HG02571 (cell line): Measurements from ENCODE around the gene GMDS.
A peak's percentile ranks its signal among the peaks of the same experiment; 100 is the strongest.

Experiments
- ATAC-seq: cut with Tn5 transposase; IDR thresholded peaks from one replicate; pipeline ENCODE4 v1.9.1; 2021; ENCODE audit warnings: mild to moderate bottlenecking, moderate library complexity; ENCODE audit not compliant: unreplicated experiment

GMDS gene

GRCh38 chr6:2245103-2245876, at the start of gene GMDS:
GMDS (minus strand) TSS chr6:2245605.
- peak; percentile 90 for ATAC-seq

GRCh38 chr6:2285510-2285909, 40.1 kb upstream of the GMDS start:
- ATAC-seq = no peak

GRCh38 chr6:2275892-2276242, 30.5 kb upstream of the GMDS start:
- no peak for ATAC-seq

- ATAC-seq = no peak
Observed at GRCh38 chr6:2274981-2275891, 29.8 kb upstream of the GMDS start.

- no peak for ATAC-seq
Observed at GRCh38 chr6:2272696-2273095, 27.3 kb upstream of the GMDS start.

- ATAC-seq = no peak
Observed at GRCh38 chr6:2270054-2270453, 24.6 kb upstream of the GMDS start.

GRCh38 chr6:2266841-2267240, 21.4 kb upstream of the GMDS start:
- no peak for ATAC-seq

GRCh38 chr6:2266031-2266795, 20.8 kb upstream of the GMDS start:
- no peak for ATAC-seq

- ATAC-seq = no peak
Observed at GRCh38 chr6:2264932-2265331, 19.5 kb upstream of the GMDS start.

GRCh38 chr6:2263896-2264295, 18.5 kb upstream of the GMDS start:
- ATAC-seq = no peak

GRCh38 chr6:2259574-2259973, 14.2 kb upstream of the GMDS start:
- ATAC-seq = no peak

- ATAC-seq = no peak
Observed at GRCh38 chr6:2259002-2259494, 13.6 kb upstream of the GMDS start.

- ATAC-seq = no peak
Observed at GRCh38 chr6:2258112-2258511, 12.7 kb upstream of the GMDS start.

- no peak for ATAC-seq
Observed at GRCh38 chr6:2257363-2257762, 12.0 kb upstream of the GMDS start.

- ATAC-seq = no peak
Observed at GRCh38 chr6:2254747-2255146, 9.3 kb upstream of the GMDS start.

- no peak for ATAC-seq
Observed at GRCh38 chr6:2249126-2249525, 3.7 kb upstream of the GMDS start.

- ATAC-seq = no peak
Observed at GRCh38 chr6:2247664-2248063, 2.3 kb upstream of the GMDS start.

GRCh38 chr6:2245877-2246863, 765 bp upstream of the GMDS start:
- peak; percentile 18 for ATAC-seq

GRCh38 chr6:2244261-2245102, 923 bp downstream of the GMDS start:
- ATAC-seq = no peak
